Hepatocyte (in vitro differentiated cells): ENCODE measurements around the gene LITAF. TPM values are rescaled to one million over a fixed set of nuclear protein-coding genes. Genes with fewer than 3 reads are reported as not detected.

Experiments used
- DNase-seq: peaks from one replicate; pipeline ENCODE4 v3.0.0-alpha.2; 2016; ENCODE audit warnings: low spot score
- H2AFZ ChIP-seq: fragments of 200-600 bp; sonication (generic); 2 replicates; pipeline ENCODE4 v1.6.0; 2016; ENCODE audit warnings: antibody characterized with exemption, mild to moderate bottlenecking
- H3K27ac ChIP-seq: fragments of 200-600 bp; sonication (generic); 2 replicates; pipeline ENCODE4 v1.5.1; 2016; ENCODE audit warnings: mild to moderate bottlenecking
- H3K27me3 ChIP-seq: fragments of 200-600 bp; sonication (generic); 2 replicates; pipeline ENCODE4 v1.6.1; 2016
- H3K36me3 ChIP-seq: fragments of 200-600 bp; sonication (generic); replicated peaks from 2 replicates; pipeline ENCODE4 v1.5.1; 2016; ENCODE audit warnings: low read depth; ENCODE audit not compliant: insufficient read depth
- H3K4me1 ChIP-seq: fragments of 200-600 bp; sonication (generic); 2 replicates; pipeline ENCODE4 v1.5.1; 2016; ENCODE audit warnings: mild to moderate bottlenecking, moderate library complexity; ENCODE audit not compliant: insufficient read depth
- H3K4me2 ChIP-seq: fragments of 200-600 bp; sonication (generic); 2 replicates; pipeline ENCODE4 v1.6.0; 2016
- H3K4me3 ChIP-seq: fragments of 200-600 bp; sonication (generic); 2 replicates; pipeline ENCODE4 v1.5.1; 2016; ENCODE audit warnings: mild to moderate bottlenecking
- H3K79me2 ChIP-seq: fragments of 200-600 bp; sonication (generic); 2 replicates; pipeline ENCODE4 v1.6.0; 2017; ENCODE audit warnings: mild to moderate bottlenecking
- H3K9me2 ChIP-seq: fragments of 200-600 bp; sonication (generic); replicated peaks from 2 replicates; pipeline ENCODE4 v1.6.0; 2017; ENCODE audit warnings: mild to moderate bottlenecking; ENCODE audit not compliant: insufficient read depth
- H3K9me3 ChIP-seq: fragments of 200-600 bp; sonication (generic); 2 replicates; pipeline ENCODE4 v1.5.1; 2016; ENCODE audit warnings: low read depth, mild to moderate bottlenecking
- H4K20me1 ChIP-seq: fragments of 200-600 bp; sonication (generic); 2 replicates; pipeline ENCODE4 v1.6.0; 2016; ENCODE audit warnings: mild to moderate bottlenecking; ENCODE audit not compliant: insufficient read depth, poor library complexity, severe bottlenecking
- CTCF ChIP-seq: fragments of 200-600 bp; sonication (generic); IDR thresholded peaks from 2 replicates; pipeline ENCODE4 v1.5.1; 2016; ENCODE audit warnings: antibody characterized with exemption, mild to moderate bottlenecking; ENCODE audit not compliant: poor library complexity
- EZH2 ChIP-seq: fragments of 200-600 bp; sonication (generic); IDR thresholded peaks from 2 replicates; pipeline ENCODE4 v1.6.1; 2016; ENCODE audit warnings: antibody characterized with exemption, mild to moderate bottlenecking, borderline replicate concordance
- EZH2phosphoT487 ChIP-seq: fragments of 200-600 bp; sonication (generic); IDR thresholded peaks from one replicate; pipeline ENCODE4 v1.6.1; 2018; ENCODE audit warnings: antibody characterized with exemption, mild to moderate bottlenecking, low read depth, moderate library complexity; ENCODE audit not compliant: unreplicated experiment, severe bottlenecking
- WGBS: methylation state at CpG from one replicate; pipeline ENCODE4 v1.1.6; 2016; ENCODE audit warnings: low lambda C conversion rate; ENCODE audit errors: missing lambda C conversion rate; 5-methylcytosine and 5-hydroxymethylcytosine counted together
- polyA plus RNA-seq: library from polyadenylated mRNA; unstranded; fragments of >200 nt; fragmentation: Nextera tagmentation; extraction: Ambion mirVana; gene quantifications from 2 replicates; pipeline ENCODE4 v1.2.1, GENCODE V29; 2016
- total RNA-seq: library from RNA; depleted of rRNA; stranded (reverse); fragments of >200 nt; gene quantifications from 2 replicates; pipeline ENCODE4 v1.2.3, GENCODE V29; 2014

Gene LITAF
- total and polyA plus RNA-seq, 2 experiments from 2014 or later = 65.6 to 134 TPM

- WGBS = 82% methylated on average over 16 of the region's 16 CpGs
- Histone ChIP-seq H3K4me2 (no peak overlapping the region), H3K27me3 (no peaks in the 10 kb centered on the region), H3K9me2 (no peaks in the 10 kb centered on the region), H3K4me1 (peaks cover 5% of the 10 kb centered on the region), H3K36me3 (no peaks in the 10 kb centered on the region), H2AFZ (no peak overlapping the region), H4K20me1 (no peaks in the 10 kb centered on the region), H3K79me2 (no peaks in the 10 kb centered on the region), H3K9me3 (no peaks in the 10 kb centered on the region), H3K4me3 (no peak overlapping the region), H3K27ac (no peak overlapping the region)
- DNase-seq = no peak
- TF ChIP-seq EZH2phosphoT487 = no peak
- TF ChIP-seq EZH2 = no peak
These were observed 31.5 kb upstream of the LITAF start for GRCh38 chr16:11618107-11618717.

- DNase-seq = no peak
- Histone ChIP-seq H3K4me3 (no peak overlapping the region), H3K9me3 (no peaks in the 10 kb centered on the region), H3K9me2 (no peaks in the 10 kb centered on the region), H3K27ac (no peak overlapping the region), H4K20me1 (no peaks in the 10 kb centered on the region), H3K4me2 (no peak overlapping the region), H3K36me3 (no peaks in the 10 kb centered on the region), H2AFZ (no peak overlapping the region), H3K27me3 (no peaks in the 10 kb centered on the region), H3K79me2 (no peaks in the 10 kb centered on the region), H3K4me1 (peaks cover 6% of the 10 kb centered on the region)
- TF ChIP-seq EZH2 = no peak
- no peak for TF ChIP-seq CTCF
- no peak for TF ChIP-seq EZH2phosphoT487
- 69% methylated on average over 8 of the region's 8 CpGs for WGBS
These were observed 29.2 kb upstream of the LITAF start for GRCh38 chr16:11615748-11616447.

- WGBS = 78% methylated on average over 10 of the region's 10 CpGs
- H3K4me3 ChIP-seq = no peak overlapping the region
- H3K79me2 ChIP-seq = no peaks in the 10 kb centered on the region
- no peak overlapping the region for H2AFZ ChIP-seq
- no peaks in the 10 kb centered on the region for H4K20me1 ChIP-seq
- no peak overlapping the region for H3K27ac ChIP-seq
- no peak overlapping the region for H3K4me2 ChIP-seq
- no peaks in the 10 kb centered on the region for H3K36me3 ChIP-seq
- no peaks in the 10 kb centered on the region for H3K27me3 ChIP-seq
- peaks cover 12% of the 10 kb centered on the region for H3K4me1 ChIP-seq
- no peak for DNase-seq
- TF ChIP-seq EZH2phosphoT487 = no peak
- no peak for TF ChIP-seq CTCF
- no peak for TF ChIP-seq EZH2
- no peaks in the 10 kb centered on the region for H3K9me3 ChIP-seq
- H3K9me2 ChIP-seq = no peaks in the 10 kb centered on the region
These were observed 28.0 kb upstream of the LITAF start for GRCh38 chr16:11614587-11615175.
